Hepatocyte (in vitro differentiated cells): Measurements from ENCODE around the gene MICAL2.

ENCODE experiments used
- EZH2 ChIP-seq: fragments of 200-600 bp; sonication (generic); IDR thresholded peaks from 2 replicates; pipeline ENCODE4 v1.6.1; 2016; ENCODE audit warnings: antibody characterized with exemption, mild to moderate bottlenecking, borderline replicate concordance
- TF ChIP-seq, protein P1 (sequence below): fragments of 200-600 bp; sonication (generic); IDR thresholded peaks from 2 replicates; pipeline ENCODE4 v1.5.1; 2016; ENCODE audit warnings: antibody characterized with exemption, mild to moderate bottlenecking; ENCODE audit not compliant: poor library complexity

DNA sequence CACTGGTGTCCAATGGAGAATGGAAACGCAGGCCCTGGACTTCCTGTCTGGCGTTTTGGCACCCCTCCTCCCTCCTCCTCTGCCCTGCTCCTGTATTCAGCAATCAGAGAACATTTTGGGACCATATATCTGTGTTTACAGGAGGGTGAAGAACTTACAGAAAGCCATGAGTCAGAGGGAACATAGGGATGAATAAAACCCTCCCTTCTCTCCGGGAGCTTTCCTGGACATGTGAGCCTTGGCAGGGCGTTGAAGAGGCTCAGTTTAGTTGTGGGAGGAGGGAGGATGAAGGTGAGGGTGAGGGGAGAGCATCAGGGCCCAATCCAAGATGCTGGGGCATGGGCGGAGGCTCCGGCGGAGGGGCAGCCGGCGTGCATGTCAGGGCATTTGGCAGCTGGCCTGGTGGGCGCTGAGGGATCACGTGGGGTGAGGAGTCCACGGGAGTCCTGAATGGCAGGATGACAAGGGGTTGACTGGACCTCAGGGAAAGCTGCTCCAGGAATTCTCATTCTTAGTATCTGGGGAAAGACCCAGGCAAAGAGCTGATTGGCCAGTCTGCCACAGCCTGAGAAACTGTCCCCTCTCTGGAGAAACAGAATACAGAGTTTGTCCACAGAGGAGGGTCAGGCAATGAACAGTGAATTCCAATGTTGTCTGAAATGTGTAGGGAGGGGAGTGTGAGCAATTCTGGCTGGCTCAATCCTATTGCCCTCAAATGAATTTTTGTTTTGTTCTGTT lies 28.9 kb downstream of the MICAL2 start:
- TF ChIP-seq, protein P1, sequence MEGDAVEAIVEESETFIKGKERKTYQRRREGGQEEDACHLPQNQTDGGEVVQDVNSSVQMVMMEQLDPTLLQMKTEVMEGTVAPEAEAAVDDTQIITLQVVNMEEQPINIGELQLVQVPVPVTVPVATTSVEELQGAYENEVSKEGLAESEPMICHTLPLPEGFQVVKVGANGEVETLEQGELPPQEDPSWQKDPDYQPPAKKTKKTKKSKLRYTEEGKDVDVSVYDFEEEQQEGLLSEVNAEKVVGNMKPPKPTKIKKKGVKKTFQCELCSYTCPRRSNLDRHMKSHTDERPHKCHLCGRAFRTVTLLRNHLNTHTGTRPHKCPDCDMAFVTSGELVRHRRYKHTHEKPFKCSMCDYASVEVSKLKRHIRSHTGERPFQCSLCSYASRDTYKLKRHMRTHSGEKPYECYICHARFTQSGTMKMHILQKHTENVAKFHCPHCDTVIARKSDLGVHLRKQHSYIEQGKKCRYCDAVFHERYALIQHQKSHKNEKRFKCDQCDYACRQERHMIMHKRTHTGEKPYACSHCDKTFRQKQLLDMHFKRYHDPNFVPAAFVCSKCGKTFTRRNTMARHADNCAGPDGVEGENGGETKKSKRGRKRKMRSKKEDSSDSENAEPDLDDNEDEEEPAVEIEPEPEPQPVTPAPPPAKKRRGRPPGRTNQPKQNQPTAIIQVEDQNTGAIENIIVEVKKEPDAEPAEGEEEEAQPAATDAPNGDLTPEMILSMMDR = no peak
- no peak for TF ChIP-seq EZH2
